Lower leg skin (tissue), 3 donors: ENCODE data around the gene DNAJC16.

Experiments
- POLR2A ChIP-seq, 2 donors: fragments of 450-650 bp; IDR thresholded peaks; one replicate each; pipeline ENCODE4 v1.6.1; 2016 to 2017; ENCODE audit warnings: antibody characterized with exemption in 2 of 2, mild to moderate bottlenecking in 1 of 2, moderate library complexity in 1 of 2
- TF ChIP-seq, protein P1 (sequence below), 3 donors: fragments of 450-650 bp; IDR thresholded peaks; one replicate each; pipeline ENCODE4 v1.5.1; 2016; ENCODE audit warnings: antibody characterized with exemption in 3 of 3, mild to moderate bottlenecking in 3 of 3, moderate library complexity in 2 of 3

DNA sequence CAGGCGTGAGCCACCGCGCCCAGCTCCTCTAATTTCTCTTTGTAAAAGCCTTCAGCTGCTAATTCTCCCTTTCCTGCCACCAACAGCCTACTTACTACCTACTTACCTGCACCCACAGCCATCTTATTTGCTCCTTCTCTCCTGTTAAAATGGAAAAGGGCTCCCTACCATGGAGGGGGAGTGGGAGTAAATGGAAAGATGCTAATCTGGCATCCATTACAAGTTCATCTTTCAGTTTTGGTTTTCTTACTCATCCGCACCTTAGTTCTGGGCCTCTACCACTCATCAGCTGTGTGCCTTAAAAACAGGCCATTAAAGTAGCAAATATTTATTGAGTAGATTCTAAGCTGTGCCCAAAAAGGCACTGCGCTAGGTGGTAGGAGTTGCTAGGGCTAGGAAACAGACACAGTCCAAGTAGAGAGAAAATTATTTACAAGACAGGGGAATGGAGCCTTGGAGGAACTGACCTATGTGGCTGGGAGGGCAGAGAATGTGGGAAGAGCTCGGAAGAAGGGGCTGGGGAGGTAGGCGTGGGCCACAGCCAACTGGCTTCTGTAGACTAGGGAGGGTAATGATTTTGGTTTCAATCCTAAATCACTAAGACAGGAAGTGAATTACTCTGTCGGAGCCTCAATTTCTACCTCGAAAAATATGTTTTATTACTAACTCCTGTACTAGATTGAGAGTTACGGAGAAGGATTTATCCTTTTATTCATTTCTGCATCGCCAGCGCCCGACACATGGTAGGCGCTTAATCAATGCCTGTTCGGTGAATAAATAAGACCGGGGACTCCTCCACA, 89.9 kb downstream of the DNAJC16 start:
- no peak for TF ChIP-seq POLR2A (IDR thresholded peaks at IDR 0.05)
- TF ChIP-seq, protein P1, sequence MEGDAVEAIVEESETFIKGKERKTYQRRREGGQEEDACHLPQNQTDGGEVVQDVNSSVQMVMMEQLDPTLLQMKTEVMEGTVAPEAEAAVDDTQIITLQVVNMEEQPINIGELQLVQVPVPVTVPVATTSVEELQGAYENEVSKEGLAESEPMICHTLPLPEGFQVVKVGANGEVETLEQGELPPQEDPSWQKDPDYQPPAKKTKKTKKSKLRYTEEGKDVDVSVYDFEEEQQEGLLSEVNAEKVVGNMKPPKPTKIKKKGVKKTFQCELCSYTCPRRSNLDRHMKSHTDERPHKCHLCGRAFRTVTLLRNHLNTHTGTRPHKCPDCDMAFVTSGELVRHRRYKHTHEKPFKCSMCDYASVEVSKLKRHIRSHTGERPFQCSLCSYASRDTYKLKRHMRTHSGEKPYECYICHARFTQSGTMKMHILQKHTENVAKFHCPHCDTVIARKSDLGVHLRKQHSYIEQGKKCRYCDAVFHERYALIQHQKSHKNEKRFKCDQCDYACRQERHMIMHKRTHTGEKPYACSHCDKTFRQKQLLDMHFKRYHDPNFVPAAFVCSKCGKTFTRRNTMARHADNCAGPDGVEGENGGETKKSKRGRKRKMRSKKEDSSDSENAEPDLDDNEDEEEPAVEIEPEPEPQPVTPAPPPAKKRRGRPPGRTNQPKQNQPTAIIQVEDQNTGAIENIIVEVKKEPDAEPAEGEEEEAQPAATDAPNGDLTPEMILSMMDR (IDR thresholded peaks at IDR 0.05) = no peak
